NCI-H226 (cell line): ENCODE data around the gene KDSR.
"Not testable (repeated sequence)": the region's sequence is repeated elsewhere in the genome, so short reads cannot be mapped to it uniquely, and the experiment has no call there.

Experiments used
- DNase-seq: peaks from one replicate; pipeline ENCODE4 v3.0.0-alpha.2; 2015

Gene KDSR

DNA sequence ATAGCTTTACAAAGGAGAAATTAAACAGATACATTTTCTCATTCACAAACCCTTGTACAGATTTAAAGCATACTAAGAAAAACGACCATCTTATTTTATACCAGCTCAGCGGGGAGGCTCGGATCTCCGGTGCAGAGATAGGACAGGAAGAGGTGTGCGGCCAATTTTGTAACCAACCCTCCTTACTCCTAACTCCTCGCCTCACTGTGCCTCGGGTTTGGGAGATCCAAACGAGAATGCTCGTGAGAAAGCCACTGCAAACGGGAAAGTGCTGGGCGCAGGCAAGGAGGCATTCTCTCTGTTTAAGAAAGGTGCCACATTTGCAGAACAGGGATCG is 1.2 kb downstream of the KDSR start:
- DNase-seq = no peak

DNA sequence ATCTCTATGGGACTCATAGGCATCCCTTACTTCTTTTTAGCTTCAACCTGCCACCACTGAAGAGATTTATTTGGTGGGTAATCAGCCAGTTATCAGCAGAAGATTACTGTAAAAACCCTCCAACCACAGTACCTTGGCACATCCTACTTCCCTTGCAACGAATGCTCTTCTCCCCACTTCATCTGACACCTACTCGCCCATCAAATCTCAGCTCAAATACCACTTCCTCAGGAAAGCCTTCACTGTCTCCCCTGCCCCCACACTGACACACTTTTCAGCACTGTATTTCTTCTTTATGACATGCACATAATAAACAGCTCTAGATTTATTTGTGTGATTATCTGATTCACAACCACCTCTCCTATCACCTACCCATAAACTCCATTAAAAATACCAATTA is 3.1 kb downstream of the KDSR start:
- DNase-seq = no peak

DNA sequence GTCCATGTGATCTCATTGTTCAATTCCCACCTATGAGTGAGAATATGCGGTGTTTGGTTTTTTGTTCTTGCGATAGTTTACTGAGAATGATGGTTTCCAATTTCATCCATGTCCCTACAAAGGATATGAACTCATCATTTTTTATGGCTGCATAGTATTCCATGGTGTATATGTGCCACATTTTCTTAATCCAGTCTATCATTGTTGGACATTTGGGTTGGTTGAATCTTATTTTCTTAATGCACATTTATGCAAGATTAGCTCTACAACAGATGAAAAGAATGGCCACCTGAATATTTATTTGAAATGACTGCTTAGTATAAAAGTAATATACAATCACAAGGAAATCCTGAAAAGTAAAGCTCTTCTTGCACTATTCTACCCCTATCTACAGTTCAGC is 3.6 kb downstream of the KDSR start:
- not testable (repeated sequence) for DNase-seq

DNA sequence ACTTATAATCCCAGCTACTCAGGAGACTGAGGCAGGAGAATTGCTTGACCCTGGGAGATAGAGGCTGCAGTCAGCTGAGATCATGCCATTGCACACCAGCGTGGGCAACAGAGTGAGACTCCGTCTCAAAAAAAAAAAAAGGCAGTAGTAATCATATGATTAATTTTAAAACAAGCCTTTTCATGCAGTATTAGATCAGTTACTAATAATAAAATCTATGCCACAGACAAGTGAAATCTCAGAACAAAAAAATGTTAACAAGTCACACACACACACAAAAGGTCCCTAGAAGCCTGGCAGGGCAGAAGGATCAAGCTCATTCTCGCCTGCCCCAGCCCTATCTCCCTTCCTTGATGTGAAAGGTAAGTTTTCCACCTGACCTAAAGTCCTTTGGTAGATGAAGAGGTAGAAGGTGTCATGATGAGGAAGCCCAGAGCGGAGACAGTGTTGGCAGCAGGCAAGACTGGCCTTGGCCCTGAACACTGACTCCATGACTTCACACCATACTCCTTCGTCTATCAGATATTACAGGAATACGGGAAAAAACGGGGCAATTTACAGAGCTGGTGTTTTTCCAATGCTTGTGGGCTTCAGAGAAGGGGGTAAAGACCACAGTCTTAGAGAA is 10.6 kb downstream of the KDSR start:
- no peak for DNase-seq

DNA sequence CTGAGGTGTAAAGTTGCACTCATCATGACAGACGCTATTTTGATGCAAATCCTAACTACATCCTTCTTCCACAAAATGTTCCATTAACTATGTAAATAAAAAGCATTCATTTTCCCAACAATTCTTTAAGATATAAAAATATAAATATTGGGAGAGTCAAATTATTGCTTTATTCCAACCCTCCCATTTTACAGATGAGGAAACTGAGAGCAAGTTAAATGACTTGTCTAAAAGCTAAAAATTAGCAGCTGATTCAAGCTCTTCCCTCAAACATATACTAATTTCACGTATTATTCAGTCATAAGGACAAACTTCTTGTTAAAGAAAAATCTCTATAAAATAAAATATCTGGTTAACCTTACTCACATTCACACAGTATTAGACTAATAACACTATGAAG is 16.8 kb downstream of the KDSR start:
- DNase-seq = no peak

DNA sequence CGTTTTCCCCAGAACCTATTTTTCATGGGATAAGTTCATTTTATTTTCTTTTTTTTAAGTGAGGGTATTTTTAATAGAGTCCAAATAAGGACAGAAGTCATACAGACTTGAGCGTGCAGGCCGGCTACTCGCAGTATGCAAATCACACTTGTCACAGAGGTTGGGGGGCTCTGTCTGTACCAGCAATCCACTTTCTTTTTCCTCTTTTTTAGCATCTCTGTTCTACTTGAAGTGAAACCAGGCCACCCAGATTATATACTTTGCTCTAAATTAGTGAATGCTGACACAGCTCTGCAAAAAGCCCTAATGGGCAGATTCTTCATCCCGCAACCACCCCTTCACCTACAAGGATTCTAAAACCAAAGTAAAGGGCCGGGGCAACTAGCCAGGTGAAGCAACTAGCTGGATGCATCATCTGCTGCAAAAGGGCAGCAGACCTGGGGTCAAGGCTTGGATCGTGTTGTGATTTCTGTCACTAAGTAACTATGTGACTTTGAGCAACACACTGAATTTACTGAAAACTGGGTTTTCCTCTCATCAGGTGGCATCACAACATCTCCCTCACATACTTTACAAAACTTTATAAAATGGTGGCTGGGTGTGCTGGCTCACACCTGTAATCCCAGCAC is 18.4 kb downstream of the KDSR start:
- DNase-seq = no peak

DNA sequence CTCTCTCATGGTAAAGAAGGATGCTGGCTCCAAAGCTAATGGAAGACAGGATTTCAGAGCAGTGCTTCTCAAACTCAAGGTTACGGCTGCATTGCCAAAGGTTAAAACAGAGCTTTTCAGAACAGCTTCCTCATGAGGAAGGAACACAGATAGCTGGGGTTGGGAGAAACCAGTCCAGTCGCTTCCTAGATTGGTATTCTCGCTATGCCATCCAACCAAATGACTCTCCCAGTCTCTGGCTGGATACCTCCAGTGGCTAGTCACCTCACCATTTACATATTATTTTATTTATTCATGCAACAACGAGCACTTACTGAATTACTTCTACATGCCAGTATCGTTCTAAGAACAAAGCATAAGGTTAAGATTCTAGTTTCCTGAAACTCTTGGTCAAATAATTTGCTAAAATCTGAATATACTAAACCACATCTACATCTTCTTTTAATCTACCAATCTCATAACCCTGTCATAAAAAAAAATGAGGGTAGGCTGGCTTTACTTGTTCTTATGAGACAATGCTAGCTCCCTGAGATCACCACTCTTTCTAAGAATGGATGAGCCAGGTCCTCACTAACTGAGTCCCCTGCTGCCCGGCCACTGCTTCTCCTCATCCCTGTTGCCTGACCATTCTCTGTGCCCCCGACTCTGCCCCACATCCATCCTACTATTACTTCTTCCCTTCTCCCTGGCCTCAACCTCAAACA is 20.4 kb downstream of the KDSR start:
- DNase-seq = no peak

DNA sequence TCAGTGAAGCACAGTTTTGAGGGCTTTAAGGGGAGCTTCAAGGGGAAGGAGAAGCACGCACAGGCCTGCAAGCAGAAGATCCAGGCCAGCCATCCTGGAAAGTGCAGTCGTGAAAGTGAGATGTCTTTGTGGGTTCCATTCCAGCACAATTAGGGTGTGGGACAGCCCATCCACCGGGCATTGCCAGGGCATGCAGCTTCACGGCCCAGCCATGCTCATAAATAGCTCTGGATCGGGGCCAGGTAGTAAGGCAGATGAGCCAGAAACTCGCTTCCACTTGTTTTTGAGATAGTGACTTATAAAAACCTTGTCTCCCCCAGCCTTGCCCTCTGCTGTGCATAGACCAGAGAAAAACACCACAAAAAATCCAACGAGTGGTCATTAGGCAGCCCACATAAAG is 21.0 kb downstream of the KDSR start:
- no peak for DNase-seq

DNA sequence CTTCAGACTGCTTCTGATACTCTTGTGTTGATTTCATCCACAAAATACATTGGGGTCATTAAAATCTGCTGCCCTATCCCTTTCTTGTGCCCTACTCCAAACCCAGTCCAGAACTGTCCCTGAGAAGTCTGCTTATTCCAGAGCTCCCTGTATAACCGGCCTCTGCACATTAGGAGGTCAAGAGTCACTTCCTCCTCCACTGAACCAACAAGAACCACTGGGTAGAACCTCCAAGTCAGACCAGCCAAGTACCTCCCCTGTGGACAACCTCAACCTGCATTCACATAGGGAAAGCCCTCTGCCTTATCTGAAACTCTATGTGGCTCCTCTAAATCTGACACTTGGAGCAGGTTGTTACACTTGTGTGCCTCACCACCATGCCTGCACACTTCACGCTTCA is 22.1 kb downstream of the KDSR start:
- DNase-seq = no peak

DNA sequence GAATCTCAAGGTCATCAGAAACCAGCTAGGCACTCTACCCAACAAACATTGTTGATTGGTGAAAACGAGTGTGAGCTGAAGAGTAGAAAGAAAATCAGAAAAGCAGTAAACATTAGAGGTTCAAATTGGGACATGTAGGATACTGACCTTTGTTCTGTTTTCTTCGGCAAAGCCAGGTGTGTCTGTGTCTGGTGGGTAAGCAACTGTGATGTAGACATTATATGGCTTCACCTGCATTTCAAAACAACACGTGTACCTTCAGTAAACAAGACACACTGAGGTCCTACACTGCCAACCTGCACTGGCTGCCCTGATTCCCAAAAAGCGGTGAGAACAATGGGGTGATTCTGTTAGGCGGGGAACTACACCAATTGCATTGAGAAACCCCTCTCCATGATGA is 22.7 kb downstream of the KDSR start:
- DNase-seq = no peak

DNA sequence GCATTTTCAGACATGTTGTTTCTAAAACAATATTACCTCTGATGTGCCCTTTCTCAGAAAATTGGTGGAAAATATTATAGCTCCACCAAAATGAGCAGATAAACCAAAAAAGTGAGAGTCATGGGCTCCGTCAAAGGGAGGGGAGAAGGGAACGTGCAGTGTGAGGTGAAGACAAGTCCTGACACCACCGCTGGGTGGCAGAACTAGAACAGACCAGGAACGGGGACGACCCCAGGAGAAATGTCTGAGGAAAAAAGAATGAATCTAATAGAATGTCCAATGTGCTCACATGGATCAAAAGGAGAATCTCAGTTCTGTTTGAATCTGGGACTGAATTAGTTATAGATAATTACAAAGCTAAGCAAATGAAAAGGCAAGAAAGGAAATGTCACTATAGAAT is 24.8 kb downstream of the KDSR start:
- no peak for DNase-seq

DNA sequence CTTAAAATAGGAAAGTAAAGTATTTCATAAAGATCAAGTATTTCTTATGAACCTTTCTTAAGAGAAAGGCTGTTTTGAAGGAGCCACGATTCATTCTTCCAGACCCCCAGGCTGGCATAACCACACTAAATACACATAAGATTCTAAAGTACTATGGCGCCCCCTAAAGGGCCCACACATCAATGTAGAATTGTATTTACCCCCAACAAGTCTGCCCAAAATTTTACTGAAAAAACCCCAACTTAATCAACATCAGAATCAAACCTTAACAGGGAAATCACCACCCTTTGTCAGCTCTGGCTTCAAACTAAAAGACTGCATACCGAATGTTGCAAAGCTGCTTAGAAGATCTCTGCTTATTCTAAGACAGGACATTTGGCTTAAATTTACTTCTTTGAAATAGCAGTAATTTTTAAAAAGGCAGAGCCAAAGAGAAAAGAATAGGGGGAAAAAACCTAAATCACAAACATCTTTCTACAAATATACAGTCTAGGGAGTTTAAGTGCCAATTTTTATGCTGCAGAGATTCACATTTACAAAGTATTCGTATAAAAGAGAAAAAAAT is 27.0 kb downstream of the KDSR start:
- no peak for DNase-seq

DNA sequence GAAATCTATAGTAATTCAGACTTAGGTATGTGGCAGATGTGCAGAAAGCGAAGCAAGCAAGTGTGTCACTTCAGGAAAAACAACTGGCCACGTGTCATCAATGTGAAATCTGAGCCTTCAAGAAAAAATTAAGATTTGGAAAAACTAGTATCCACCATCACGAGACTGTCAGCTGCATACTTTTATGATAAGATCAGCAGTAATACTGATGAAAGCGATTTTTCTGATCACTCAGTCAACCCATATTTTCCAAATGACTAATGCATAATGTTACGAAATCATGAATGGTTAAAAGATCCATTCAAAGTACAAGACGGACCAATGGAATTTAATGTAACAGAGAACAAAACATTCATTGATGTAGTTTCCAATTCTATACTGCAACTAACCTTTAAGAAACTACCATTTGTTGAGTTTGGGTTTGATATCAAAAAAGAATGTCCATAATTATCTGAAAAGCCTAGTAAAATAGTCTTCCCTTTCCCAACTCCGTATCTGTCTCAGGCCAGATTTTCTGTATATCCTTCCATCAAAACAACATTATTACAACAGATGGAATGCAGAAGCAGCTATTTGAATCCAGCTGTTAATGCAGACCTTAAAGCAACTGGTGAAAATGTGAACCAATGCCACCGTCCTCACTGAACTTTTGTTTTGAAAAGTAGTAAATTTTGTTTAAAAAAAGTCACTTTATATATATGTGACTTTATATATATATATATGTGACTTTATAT is 30.5 kb downstream of the KDSR start:
- DNase-seq = peak; percentile 41

DNA sequence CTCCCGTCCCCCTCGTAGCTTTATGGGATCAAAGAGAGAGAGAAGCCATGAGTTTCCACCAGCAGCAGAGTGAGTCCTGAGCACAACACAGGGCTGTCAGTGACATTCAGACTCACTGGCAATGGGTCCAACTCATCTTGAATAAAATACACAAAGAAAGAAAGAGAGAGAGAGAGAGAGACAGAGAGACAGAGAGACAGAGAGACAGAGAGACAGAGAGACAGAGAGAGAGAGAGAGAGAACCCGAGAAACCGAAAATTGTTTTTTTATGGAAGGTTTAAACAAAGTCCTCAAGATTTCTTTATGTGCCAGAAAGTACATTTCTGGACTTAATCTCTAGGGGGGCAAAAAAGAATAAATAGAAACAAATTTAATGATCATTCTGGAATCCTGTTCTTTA is 35.9 kb downstream of the KDSR start:
- DNase-seq = no peak

DNA sequence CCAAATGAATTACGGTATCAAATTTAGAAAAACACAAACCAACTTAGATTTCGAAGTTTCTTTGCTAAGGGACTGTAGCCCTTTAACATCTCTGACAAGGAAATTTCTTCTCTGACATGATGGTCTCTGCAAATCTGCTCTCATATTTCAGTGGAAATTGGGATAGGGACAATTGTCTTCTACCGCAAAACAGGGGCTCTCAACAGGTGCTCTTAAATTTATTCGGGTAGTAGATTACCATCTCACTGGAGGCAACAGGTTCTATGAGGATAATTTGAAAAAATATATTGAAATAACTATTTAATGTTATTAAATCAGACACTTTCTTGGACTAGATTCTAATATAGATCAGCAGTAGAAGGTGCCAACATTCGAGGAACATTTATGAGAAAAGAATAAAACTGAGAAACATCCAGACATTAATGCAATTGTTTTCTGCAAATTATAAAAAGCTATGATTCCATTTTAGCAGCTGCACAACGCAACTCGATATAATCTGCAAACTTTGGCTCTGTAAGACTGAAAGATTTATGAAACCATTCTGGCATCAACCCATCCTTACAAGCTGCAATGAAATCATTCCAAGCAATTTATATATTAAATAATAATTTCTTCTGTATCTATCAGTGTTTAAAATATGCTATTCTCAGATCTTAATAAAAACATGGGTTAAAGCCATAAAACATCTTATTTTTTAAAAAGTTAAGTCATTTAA is 37.4 kb downstream of the KDSR start:
- no peak for DNase-seq

DNA sequence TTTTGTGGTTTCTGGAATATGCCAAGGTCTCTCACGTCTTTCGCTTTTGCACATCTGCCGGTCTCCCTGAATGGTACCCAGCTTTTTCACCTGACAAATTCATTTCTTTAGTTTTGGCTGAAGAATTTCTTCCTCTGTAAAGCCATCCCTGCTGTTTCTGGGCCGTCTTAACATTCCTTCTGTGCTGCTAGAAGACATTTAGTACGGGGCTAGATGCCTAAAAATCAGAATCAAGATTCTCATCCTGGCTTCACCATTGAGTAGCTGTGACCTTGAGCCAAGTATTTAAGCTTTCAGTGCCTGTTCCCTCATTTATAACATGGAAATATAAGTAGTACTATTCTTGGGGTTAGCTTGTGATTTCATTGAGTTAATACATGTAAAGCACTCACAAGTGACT is 41.0 kb downstream of the KDSR start:
- no peak for DNase-seq

DNA sequence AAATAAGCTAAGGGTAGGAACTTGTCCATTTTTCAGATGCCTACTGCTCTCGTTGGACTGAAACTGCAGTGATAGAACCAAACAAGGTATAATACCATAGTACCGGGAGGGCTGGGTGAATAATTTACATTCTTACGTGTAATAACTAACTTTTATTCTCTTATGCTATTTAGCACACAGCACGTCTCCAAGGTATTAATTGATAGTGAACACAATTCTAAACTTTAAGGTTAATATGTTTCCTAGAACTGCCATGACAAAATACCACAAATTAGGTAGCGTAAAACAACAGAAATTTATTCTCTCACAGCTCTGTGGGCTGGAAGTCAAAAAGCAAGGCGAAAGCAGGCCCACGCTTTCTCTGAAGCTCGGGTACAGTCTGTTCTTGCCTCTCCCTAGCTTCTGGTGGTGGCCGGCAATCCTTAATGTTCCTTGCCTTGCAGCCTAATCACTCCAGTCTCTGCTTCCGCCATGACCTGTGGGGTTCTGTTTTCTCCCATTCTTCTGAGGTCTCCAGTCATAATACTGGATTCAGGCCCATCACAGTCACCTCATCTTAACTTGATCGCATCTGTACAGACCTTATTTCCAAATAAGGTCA is 41.8 kb downstream of the KDSR start:
- no peak for DNase-seq

DNA sequence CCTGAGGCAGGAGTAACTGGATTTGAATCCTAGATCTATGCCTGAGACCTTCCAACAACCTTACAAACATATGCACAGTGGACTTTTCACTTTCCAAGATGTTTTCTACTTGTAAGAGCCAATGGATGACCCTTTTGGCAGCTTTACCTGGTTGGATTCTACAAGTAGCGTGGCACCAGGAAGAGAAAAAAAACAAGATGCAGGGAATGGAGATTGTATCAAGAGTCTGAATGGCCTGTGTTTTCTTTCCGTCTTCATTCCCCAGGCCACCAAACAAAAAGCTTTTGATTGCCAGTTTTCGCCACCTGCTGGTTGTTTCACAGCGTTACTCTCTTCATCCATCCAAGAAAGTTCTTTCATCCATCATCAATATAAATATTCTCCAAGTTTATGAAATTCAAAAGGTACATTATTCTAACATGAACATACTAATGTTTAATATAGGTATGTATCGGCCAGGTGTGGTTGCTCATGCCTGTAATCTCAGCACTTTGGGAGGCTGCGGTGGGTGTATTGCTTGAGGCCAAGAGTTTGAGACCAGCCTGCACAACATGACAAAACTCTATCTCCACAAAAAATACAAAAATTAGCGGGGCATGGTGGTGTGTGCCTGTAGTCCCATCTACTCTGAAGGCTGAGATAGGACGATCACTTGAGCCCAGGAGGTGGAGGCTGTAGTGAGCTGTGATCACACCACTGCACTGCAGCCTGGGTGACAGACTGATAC is 43.9 kb downstream of the KDSR start:
- no peak for DNase-seq

DNA sequence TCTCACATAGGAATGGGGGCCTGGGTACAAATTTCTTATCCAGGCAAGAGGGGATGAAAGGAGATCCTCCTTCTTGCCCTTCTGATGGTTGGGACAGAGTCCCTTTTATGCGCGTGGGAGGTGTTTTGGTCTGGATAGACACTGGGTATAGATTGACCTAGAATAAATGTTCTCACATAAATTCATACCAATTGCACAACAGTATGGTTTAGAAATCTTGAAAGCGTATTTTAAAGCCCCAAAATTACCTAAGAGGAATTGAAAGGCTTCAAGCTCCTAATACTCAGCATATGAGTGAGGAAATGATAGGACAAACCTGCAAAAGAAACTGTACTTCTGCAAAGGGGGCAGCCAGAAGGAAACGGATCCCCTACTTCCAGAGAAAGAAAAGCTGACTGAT is 44.8 kb downstream of the KDSR start:
- no peak for DNase-seq

DNA sequence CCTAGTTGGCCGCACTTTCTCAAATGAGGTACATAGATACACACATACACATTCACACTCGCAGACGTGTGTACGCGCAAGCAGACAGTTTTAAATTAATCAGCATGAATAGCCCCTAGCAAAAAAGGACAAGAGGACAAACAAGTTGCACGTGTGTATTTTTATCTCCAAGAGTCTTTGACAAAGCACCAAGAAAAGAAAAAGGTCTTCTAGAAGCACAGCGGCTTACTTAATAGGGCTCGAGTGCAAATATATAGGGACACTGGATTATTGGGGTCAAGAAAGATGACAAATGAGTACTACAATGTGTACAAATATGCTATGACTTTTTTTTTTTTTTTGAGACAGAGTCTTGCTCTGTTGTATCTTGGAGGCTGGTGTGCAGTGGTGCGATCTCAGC is 45.7 kb downstream of the KDSR start:
- no peak for DNase-seq

DNA sequence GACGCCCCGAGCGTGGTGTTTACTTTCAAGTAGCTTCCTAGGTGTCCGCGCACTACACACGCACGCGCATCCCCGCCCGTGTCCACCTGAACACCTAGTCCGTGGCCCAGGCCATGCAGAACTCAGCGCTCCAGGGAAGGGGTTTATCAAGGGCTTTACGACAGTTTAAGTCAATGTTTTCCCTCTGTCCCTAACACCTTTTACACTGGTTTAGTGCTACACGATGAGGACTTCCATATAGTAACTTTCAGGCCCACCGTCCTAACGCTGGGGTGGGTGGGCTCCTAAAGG is 46.1 kb downstream of the KDSR start:
- no peak for DNase-seq
